Measurements from ENCODE around the gene CDC14A.
A peak's percentile ranks its signal among the peaks of the same experiment; 100 is the strongest.
"Not testable (repeated sequence)": the region's sequence is repeated elsewhere in the genome, so short reads cannot be mapped to it uniquely, and the experiment has no call there.

CDC14A gene

GRCh38 chr1:100366209-100366525 lies 13.9 kb downstream of the CDC14A start:
- DNase-seq, result no peak

- DNase-seq, result not testable (repeated sequence)
Measured at GRCh38 chr1:100369339-100369738, 17.0 kb downstream of the CDC14A start.

- not testable (repeated sequence) for DNase-seq
Measured at GRCh38 chr1:100373953-100374352, 21.6 kb downstream of the CDC14A start.

GRCh38 chr1:100376890-100377289 lies 24.6 kb downstream of the CDC14A start:
- not testable (repeated sequence) for DNase-seq

GRCh38 chr1:100377590-100378361 lies 25.5 kb downstream of the CDC14A start:
- no peak for DNase-seq

GRCh38 chr1:100378956-100379355 lies 26.6 kb downstream of the CDC14A start:
- no peak for DNase-seq

GRCh38 chr1:100380635-100381034 lies 28.3 kb downstream of the CDC14A start:
- no peak for DNase-seq

GRCh38 chr1:100382657-100383056 lies 30.4 kb downstream of the CDC14A start:
- no peak for DNase-seq

GRCh38 chr1:100383743-100384405 lies 31.6 kb downstream of the CDC14A start:
- DNase-seq, result no peak

- DNase-seq, result no peak
Measured at GRCh38 chr1:100387209-100387608, 34.9 kb downstream of the CDC14A start.

- DNase-seq, result no peak
Measured at GRCh38 chr1:100387657-100388350, 35.5 kb downstream of the CDC14A start.

- no peak for DNase-seq
Measured at GRCh38 chr1:100390531-100390930, 38.2 kb downstream of the CDC14A start.

GRCh38 chr1:100391675-100392074 lies 39.4 kb downstream of the CDC14A start:
- no peak for DNase-seq

- DNase-seq, result no peak
Measured at GRCh38 chr1:100392756-100393155, 40.5 kb downstream of the CDC14A start.

- DNase-seq, result no peak
Measured at GRCh38 chr1:100394285-100394684, 42.0 kb downstream of the CDC14A start.

GRCh38 chr1:100395913-100396312 lies 43.6 kb downstream of the CDC14A start:
- no peak for DNase-seq

- DNase-seq, result no peak
Measured at GRCh38 chr1:100396651-100397050, 44.3 kb downstream of the CDC14A start.

GRCh38 chr1:100397681-100398080 lies 45.4 kb downstream of the CDC14A start:
- DNase-seq, result no peak

GRCh38 chr1:100398648-100399047 lies 46.3 kb downstream of the CDC14A start:
- no peak for DNase-seq

GRCh38 chr1:100400404-100400803 lies 48.1 kb downstream of the CDC14A start:
- DNase-seq, result peak; percentile 35 to 49

- DNase-seq, result no peak
Measured at GRCh38 chr1:100404821-100405220, 52.5 kb downstream of the CDC14A start.

GRCh38 chr1:100405902-100406301 lies 53.6 kb downstream of the CDC14A start:
- DNase-seq, result not testable (repeated sequence)

GRCh38 chr1:100407390-100407789 lies 55.1 kb downstream of the CDC14A start:
- not testable (repeated sequence) for DNase-seq

- no peak for DNase-seq
Measured at GRCh38 chr1:100411019-100411418, 58.7 kb downstream of the CDC14A start.
